ENCODE data around the gene FAM89B.

FAM89B gene

DNA sequence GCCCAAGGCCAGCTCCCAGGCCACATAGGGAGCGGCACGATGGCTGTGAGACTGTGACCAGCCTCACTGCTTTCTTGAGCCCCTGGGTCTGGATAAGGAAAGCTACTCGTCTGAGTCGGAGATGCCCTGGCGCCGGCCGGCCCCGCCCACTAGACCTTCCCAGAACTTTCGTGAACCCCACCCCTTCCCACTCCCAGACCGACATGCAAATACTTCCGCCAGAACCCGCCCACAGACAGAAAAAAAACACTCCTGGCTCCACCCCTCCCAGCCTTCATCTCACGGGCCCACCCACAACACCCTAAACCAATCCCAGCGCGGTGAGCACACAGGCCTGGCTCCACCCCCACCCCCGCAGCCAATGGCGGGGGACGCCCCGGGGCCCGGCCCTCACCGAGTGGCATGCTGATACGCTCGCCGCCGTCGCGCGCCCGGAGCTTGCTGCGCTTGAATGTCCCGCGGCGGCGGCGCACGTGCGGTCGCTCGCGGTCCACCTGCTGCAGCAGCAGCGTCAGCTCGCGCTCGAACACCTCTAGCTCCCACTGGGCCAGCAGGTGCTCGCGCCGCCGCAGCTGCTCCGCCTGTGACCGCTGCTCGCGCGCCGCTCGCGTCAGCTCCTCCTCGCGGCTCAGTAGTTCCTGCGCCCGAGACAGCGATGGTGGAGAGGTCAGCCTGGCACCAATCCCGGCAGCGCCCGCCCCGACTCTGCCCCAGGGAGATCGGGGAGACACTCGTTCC, 34.7 kb downstream of the FAM89B start:
- no peak for TF ChIP-seq POLR2AphosphoS5 (IDR thresholded peaks at IDR 0.05; ENCODE audit: low read depth, low read length)
- no peak for TF ChIP-seq SIN3A (IDR thresholded peaks at IDR 0.05; ENCODE audit: borderline replicate concordance, insufficient read depth, low read length)
- no peak for TF ChIP-seq TAF1 (IDR thresholded peaks at IDR 0.05; ENCODE audit: borderline replicate concordance, insufficient read depth, low read length)
- TF ChIP-seq FOXP2 (optimal IDR thresholded peaks at IDR 0.05; ENCODE audit: borderline replicate concordance, extremely low read depth, extremely low read length, insufficient read depth), result no peak
- TF ChIP-seq, protein P1, sequence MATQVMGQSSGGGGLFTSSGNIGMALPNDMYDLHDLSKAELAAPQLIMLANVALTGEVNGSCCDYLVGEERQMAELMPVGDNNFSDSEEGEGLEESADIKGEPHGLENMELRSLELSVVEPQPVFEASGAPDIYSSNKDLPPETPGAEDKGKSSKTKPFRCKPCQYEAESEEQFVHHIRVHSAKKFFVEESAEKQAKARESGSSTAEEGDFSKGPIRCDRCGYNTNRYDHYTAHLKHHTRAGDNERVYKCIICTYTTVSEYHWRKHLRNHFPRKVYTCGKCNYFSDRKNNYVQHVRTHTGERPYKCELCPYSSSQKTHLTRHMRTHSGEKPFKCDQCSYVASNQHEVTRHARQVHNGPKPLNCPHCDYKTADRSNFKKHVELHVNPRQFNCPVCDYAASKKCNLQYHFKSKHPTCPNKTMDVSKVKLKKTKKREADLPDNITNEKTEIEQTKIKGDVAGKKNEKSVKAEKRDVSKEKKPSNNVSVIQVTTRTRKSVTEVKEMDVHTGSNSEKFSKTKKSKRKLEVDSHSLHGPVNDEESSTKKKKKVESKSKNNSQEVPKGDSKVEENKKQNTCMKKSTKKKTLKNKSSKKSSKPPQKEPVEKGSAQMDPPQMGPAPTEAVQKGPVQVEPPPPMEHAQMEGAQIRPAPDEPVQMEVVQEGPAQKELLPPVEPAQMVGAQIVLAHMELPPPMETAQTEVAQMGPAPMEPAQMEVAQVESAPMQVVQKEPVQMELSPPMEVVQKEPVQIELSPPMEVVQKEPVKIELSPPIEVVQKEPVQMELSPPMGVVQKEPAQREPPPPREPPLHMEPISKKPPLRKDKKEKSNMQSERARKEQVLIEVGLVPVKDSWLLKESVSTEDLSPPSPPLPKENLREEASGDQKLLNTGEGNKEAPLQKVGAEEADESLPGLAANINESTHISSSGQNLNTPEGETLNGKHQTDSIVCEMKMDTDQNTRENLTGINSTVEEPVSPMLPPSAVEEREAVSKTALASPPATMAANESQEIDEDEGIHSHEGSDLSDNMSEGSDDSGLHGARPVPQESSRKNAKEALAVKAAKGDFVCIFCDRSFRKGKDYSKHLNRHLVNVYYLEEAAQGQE (IDR thresholded peaks at IDR 0.05; ENCODE audit: insufficient read depth in 1 of 2, low read depth in 2 of 2, low read length in 2 of 2), result no peak

DNA sequence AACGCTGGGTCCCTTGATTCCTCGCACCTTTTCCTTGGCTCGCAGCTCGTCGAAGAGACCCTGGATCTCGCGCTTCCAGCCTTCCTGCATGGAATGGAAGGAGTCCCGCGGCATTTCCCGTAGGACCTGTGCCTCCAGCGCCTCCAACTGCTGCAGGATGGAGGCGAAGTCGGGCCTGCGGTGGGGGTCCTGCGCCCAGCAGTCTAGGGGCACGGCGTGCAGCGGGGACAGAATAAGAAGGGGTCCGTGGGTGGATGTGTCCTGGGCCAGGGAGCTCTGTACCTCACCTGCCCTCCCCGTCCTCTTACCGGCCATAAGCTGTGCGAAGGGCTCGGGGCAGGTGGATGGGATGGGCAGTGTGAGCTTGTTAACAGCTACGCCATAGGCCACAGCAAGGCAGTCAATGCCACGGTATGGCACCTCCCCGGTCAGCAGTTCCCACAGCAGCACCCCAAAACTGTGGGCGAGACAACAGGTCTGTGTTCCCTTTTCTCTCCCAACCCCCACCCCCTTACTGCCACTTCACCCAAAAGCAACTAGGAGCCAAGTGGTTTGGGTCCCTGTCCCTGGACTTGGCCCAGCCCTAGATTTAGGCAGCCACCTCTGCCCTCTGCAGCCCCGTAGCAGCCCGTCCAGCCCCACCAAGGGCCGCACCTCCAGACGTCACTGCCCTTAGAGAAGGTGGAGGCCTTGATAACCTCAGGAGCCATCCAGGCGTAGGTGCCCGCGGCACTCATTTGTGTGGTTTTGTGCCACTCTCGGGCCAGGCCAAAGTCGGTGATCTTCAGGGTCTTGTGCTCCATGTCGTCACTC, 35.5 kb downstream of the FAM89B start:
- no peak for TF ChIP-seq POLR2AphosphoS5 (IDR thresholded peaks at IDR 0.05; ENCODE audit: low read depth, low read length)
- TF ChIP-seq TAF1 (IDR thresholded peaks at IDR 0.05; ENCODE audit: borderline replicate concordance, insufficient read depth, low read length), result no peak
- TF ChIP-seq, protein P1 (IDR thresholded peaks at IDR 0.05; ENCODE audit: insufficient read depth in 1 of 2, low read depth in 2 of 2, low read length in 2 of 2), result no peak
- TF ChIP-seq FOXP2 (optimal IDR thresholded peaks at IDR 0.05; ENCODE audit: borderline replicate concordance, extremely low read depth, extremely low read length, insufficient read depth), result no peak
- no peak for TF ChIP-seq SIN3A (IDR thresholded peaks at IDR 0.05; ENCODE audit: borderline replicate concordance, insufficient read depth, low read length)

DNA sequence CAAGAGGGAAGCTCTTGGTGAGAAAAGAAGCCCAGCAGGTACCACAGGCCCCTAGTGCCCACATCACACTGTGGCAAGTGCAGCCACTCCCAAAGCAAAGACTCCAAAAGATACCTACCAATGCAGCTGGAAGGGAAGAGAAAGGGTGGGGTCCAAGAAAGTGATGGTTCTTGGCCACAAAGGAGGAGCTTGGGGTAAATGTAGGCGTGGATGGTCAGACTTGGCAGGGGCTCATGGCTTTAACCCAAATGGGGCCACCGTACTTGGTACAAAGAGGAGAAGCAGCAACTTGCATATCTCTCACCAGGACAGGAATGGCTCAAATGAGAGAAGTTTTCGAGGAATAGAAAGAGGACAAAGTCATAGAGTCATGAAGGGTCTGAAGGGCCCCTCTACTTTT, 36.9 kb downstream of the FAM89B start:
- TF ChIP-seq SIN3A (IDR thresholded peaks at IDR 0.05; ENCODE audit: borderline replicate concordance, insufficient read depth, low read length) (no peak), POLR2AphosphoS5 (IDR thresholded peaks at IDR 0.05; ENCODE audit: low read depth, low read length) (0 out of 2 replicates have a peak, but pooled peaks have one; percentile 17)

DNA sequence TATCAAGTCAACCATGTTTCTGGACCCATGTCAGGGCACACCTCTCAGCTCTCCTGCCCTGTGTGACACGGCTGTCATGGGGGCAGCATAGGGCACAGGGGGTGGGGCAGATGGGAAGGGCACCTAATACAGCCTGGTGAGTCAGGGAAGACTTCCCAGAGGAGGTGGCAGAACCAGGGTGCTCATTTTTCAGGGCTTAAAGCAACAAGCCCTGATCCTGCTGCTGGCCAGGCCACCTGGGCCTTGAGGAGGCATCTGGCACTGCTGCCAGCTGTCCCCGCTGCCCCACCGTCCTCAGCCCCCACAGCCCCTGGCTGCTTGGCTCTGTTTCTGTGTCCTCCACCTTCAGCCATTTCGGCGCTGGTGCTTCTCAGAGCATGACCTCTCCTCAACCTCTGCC, 37.3 kb downstream of the FAM89B start:
- TF ChIP-seq FOXP2 (optimal IDR thresholded peaks at IDR 0.05; ENCODE audit: borderline replicate concordance, extremely low read depth, extremely low read length, insufficient read depth), result no peak
- TF ChIP-seq TAF1 (IDR thresholded peaks at IDR 0.05; ENCODE audit: borderline replicate concordance, insufficient read depth, low read length), result no peak
- TF ChIP-seq SIN3A (IDR thresholded peaks at IDR 0.05; ENCODE audit: borderline replicate concordance, insufficient read depth, low read length), result no peak
- TF ChIP-seq, protein P1 (IDR thresholded peaks at IDR 0.05; ENCODE audit: insufficient read depth in 1 of 2, low read depth in 2 of 2, low read length in 2 of 2), result no peak
- no peak for TF ChIP-seq POLR2AphosphoS5 (IDR thresholded peaks at IDR 0.05; ENCODE audit: low read depth, low read length)

DNA sequence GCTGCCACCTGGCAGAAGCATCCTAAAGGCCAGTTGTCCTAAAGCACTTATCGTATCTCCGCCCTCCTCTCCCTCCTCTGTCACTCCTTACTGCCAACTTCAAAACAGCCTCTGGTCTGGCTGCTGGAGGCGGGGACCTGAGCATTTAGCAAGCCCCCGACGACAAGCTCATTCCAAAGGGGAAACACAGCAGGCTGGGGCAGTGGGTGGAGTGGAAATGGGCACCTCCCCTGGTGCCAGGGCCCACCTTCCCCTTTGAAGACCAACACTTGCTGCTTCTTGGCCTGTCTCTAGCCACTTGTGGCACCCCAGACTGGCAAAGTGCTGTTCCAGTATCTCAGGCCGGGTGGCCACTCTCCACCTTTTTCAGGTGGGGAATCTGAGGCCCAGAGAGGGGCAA, 38.1 kb downstream of the FAM89B start:
- TF ChIP-seq FOXP2 (optimal IDR thresholded peaks at IDR 0.05; ENCODE audit: borderline replicate concordance, extremely low read depth, extremely low read length, insufficient read depth), result no peak
- TF ChIP-seq TAF1 (IDR thresholded peaks at IDR 0.05; ENCODE audit: borderline replicate concordance, insufficient read depth, low read length), result no peak
- TF ChIP-seq, protein P1 (IDR thresholded peaks at IDR 0.05; ENCODE audit: insufficient read depth in 1 of 2, low read depth in 2 of 2, low read length in 2 of 2), result no peak
- TF ChIP-seq POLR2AphosphoS5 (IDR thresholded peaks at IDR 0.05; ENCODE audit: low read depth, low read length), result no peak
- TF ChIP-seq SIN3A (IDR thresholded peaks at IDR 0.05; ENCODE audit: borderline replicate concordance, insufficient read depth, low read length), result no peak
